Measurements from ENCODE around the gene PTPRT. TPM values are rescaled to one million over a fixed set of nuclear protein-coding genes. Genes with fewer than 3 reads are reported as not detected.

Gene PTPRT
- total and polyA plus RNA-seq, 2 of the 13 experiments (the other 11 are each of a cell fraction or from before 2014, with no cell fraction given), result under 0.01 to 0.09 TPM

- POLR2A ChIA-PET, result no interaction called here
- H3K4me1 ChIP-seq (ENCODE audit: insufficient read depth, low read length), result no peaks in the 10 kb centered on the region
- 0% methylated on average over 3 of the region's 3 CpGs for WGBS (ENCODE audit: low lambda C conversion rate)
- FAIRE-seq (no peak), DNase-seq (ENCODE audit: low spot score) (no peak), ATAC-seq (no peak)
- no peaks in the 10 kb centered on the region for H4K20me1 ChIP-seq (ENCODE audit: insufficient read depth, low read length)
- BruUV-seq (replicated peaks), result no TSS peak
- H3K36me3 ChIP-seq (replicated peaks in 1 of 2; ENCODE audit: control insufficient read depth in 1 of 2, insufficient read depth in 2 of 2, low read length in 2 of 2), result no peaks in the 10 kb centered on the region
- in situ Hi-C loops (cut with HindIII; ENCODE audit: extremely low pct_ligation_motif_present, low pct_unique_long_range_greater_than_20kb) (no loop called here), intact Hi-C loops (cut with micrococcal nuclease; ENCODE audit: unreplicated experiment) (no loop called here)
- H3K9ac ChIP-seq (ENCODE audit: insufficient read depth, low read depth, low read length), result no peak overlapping the region
- H3K27ac ChIP-seq (ENCODE audit: extremely low read length, insufficient read depth, low read length), result no peak overlapping the region
- H3K4me2 ChIP-seq (ENCODE audit: low read depth, low read length), result no peak overlapping the region
- H2AFZ ChIP-seq (ENCODE audit: low read length), result no peak overlapping the region
- TF ChIP-seq REPIN1 (CRISPR knock-in tag; IDR thresholded peaks at IDR 0.05; ENCODE audit: borderline replicate concordance, low read depth) (no peak), KMT2A (CRISPR knock-in tag; IDR thresholded peaks at IDR 0.05) (no peak), TERF1 (CRISPR knock-in tag; IDR thresholded peaks at IDR 0.05) (no peak)
- 0 out of 5 replicates have a peak, but pooled peaks cover 0 to 2% of the 10 kb centered on the region in 2 experiments for H3K27me3 ChIP-seq (ENCODE audit: control insufficient read depth in 1 of 2, insufficient read depth in 2 of 2, low read length in 2 of 2)
- CTCF ChIA-PET (ENCODE audit: low intra/inter-chr PET ratio, low total read pairs), result no interaction called here
- peaks cover 26% of the 10 kb centered on the region; the same call in 1 of the 2 replicates for H3K9me3 ChIP-seq (ENCODE audit: low read length)
- no peak overlapping the region for H3K4me3 ChIP-seq (replicated peaks in 1 of 3; ENCODE audit: insufficient read depth in 1 of 3, low read depth in 2 of 3, low read length in 3 of 3)
- H3K79me2 ChIP-seq (ENCODE audit: insufficient read depth, low read length), result no peaks in the 10 kb centered on the region
These were observed 810.9 kb downstream of the PTPRT start for GRCh38 chr20:42378826-42379225.

- Histone ChIP-seq H3K36me3 (replicated peaks in 1 of 2; ENCODE audit: control insufficient read depth in 1 of 2, insufficient read depth in 2 of 2, low read length in 2 of 2) (no peaks in the 10 kb centered on the region), H3K4me1 (ENCODE audit: insufficient read depth, low read length) (no peaks in the 10 kb centered on the region), H3K9ac (ENCODE audit: insufficient read depth, low read depth, low read length) (no peak overlapping the region), H3K27ac (ENCODE audit: extremely low read length, insufficient read depth, low read length) (no peak overlapping the region), H2AFZ (ENCODE audit: low read length) (no peak overlapping the region), H3K27me3 (ENCODE audit: control insufficient read depth in 1 of 2, insufficient read depth in 2 of 2, low read length in 2 of 2) (0 out of 5 replicates have a peak, but pooled peaks cover 0 to 2% of the 10 kb centered on the region in 2 experiments), H3K4me2 (ENCODE audit: low read depth, low read length) (no peak overlapping the region), H3K79me2 (ENCODE audit: insufficient read depth, low read length) (no peaks in the 10 kb centered on the region), H3K9me3 (ENCODE audit: low read length) (peaks cover 6% of the 10 kb centered on the region; the same call in 1 of the 2 replicates), H4K20me1 (ENCODE audit: insufficient read depth, low read length) (no peaks in the 10 kb centered on the region), H3K4me3 (replicated peaks in 1 of 3; ENCODE audit: insufficient read depth in 1 of 3, low read depth in 2 of 3, low read length in 3 of 3) (no peak overlapping the region)
- 12% methylated on average over 6 of the region's 6 CpGs for WGBS (ENCODE audit: low lambda C conversion rate)
- CTCF ChIA-PET (ENCODE audit: low intra/inter-chr PET ratio, low total read pairs), result no interaction called here
- ATAC-seq (no peak), FAIRE-seq (no peak), DNase-seq (ENCODE audit: low spot score) (no peak)
- TF ChIP-seq PCBP2 (optimal IDR thresholded peaks at IDR 0.05; ENCODE audit: low read depth, low read length, poor library complexity, severe bottlenecking) (no peak), SRF (IDR thresholded peaks at IDR 0.05; ENCODE audit: low read depth, low read length) (no peak), ZNF691 (CRISPR knock-in tag; IDR thresholded peaks at IDR 0.05; ENCODE audit: borderline replicate concordance, low read depth) (no peak), AGO1 (IDR thresholded peaks at IDR 0.05; ENCODE audit: low read depth, low read length, poor library complexity, severe bottlenecking) (no peak), NKX3-1 (CRISPR knock-in tag; IDR thresholded peaks at IDR 0.05) (no peak), ZFP62 (CRISPR knock-in tag; IDR thresholded peaks at IDR 0.05) (no peak), ZSCAN31 (CRISPR knock-in tag; IDR thresholded peaks at IDR 0.05; ENCODE audit: low read depth) (no peak)
- intact Hi-C loops (cut with micrococcal nuclease; ENCODE audit: unreplicated experiment), result no loop called here
- in situ Hi-C loops (cut with HindIII; ENCODE audit: extremely low pct_ligation_motif_present, low pct_unique_long_range_greater_than_20kb), result no loop called here
- POLR2A ChIA-PET, result no interaction called here
- BruUV-seq (replicated peaks), result no TSS peak
These were observed 813.6 kb downstream of the PTPRT start for GRCh38 chr20:42376131-42376530.
